Measurements from ENCODE around the gene RNF114.

Gene RNF114

GRCh38 chr20:49945701-49946477, 9.7 kb downstream of the RNF114 start:
- CTCF ChIA-PET = interaction anchor here (1.0 to 2.2 kb wide), 3 partner anchors 8 to 126 kb away, joined by 4 to 7 read pairs (median 4); no protein-coding TSS in a partner anchor

More at GRCh38 chr20:49945701-49946477, 9.7 kb downstream of the RNF114 start:
- TF ChIP-seq ZNF335 (tag by site-specific recombination; conservative IDR thresholded peaks at IDR 0.05) (no peak), ZFP69B (tag by site-specific recombination; IDR thresholded peaks at IDR 0.05) (no peak), GLI2 (tag by site-specific recombination; IDR thresholded peaks at IDR 0.05; ENCODE audit: borderline replicate concordance, low read depth) (no peak), ZNF140 (tag by site-specific recombination; IDR thresholded peaks at IDR 0.05) (no peak), ZNF398 (tag by site-specific recombination; IDR thresholded peaks at IDR 0.05) (no peak), KLF7 (tag by site-specific recombination; IDR thresholded peaks at IDR 0.05; ENCODE audit: borderline replicate concordance) (no peak), ZNF202 (tag by site-specific recombination; IDR thresholded peaks at IDR 0.05; ENCODE audit: borderline replicate concordance) (no peak), IKZF3 (tag by site-specific recombination; IDR thresholded peaks at IDR 0.05) (no peak), ZBTB49 (tag by site-specific recombination; IDR thresholded peaks at IDR 0.05; ENCODE audit: low read depth) (no peak), ZNF211 (tag by site-specific recombination; IDR thresholded peaks at IDR 0.05; ENCODE audit: low read depth) (no peak), ZNF843 (tag by site-specific recombination; IDR thresholded peaks at IDR 0.05) (no peak), ZBTB10 (tag by site-specific recombination; IDR thresholded peaks at IDR 0.05) (no peak), ZNF658 (tag by site-specific recombination; IDR thresholded peaks at IDR 0.05) (no peak), ZBTB8A (tag by site-specific recombination; IDR thresholded peaks at IDR 0.05) (no peak), BCL11A (tag by site-specific recombination; IDR thresholded peaks at IDR 0.05; ENCODE audit: low read depth) (no peak), ZNF555 (tag by site-specific recombination; conservative IDR thresholded peaks at IDR 0.05) (no peak), ZNF174 (tag by site-specific recombination; IDR thresholded peaks at IDR 0.05) (no peak), ELK4 (IDR thresholded peaks at IDR 0.05; ENCODE audit: borderline replicate concordance, low read depth, low read length) (no peak)
- Histone ChIP-seq H3K27ac (ENCODE audit: extremely low read depth, low read depth, low read length) (no peak overlapping the region), H3K36me3 (ENCODE audit: control insufficient read depth in 2 of 2, insufficient read depth in 1 of 2, low read length in 2 of 2) (peaks cover 48 to 91% of the 10 kb centered on the region in 2 experiments; a peak in 2 of 3 replicates), H3K9me3 (ENCODE audit: control insufficient read depth, insufficient read depth, low read depth, low read length) (no peaks in the 10 kb centered on the region), H3K4me1 (ENCODE audit: control insufficient read depth, insufficient read depth, low read length) (no peaks in the 10 kb centered on the region), H3K4me3 (ENCODE audit: low read depth, low read length) (no peak overlapping the region)
- POLR2A ChIA-PET = interaction anchor here (0.6 to 0.9 kb wide), 2 partner anchors 10 to 32 kb away, joined by 3 read pairs; partner anchors contain the start of gene RNF114
